Dedifferentiated amniotic fluid mesenchymal stem cell (primary cell): Measurements from ENCODE around the gene VEGFD.

Experiments used
- DNase-seq: peaks from one replicate; pipeline ENCODE4 v3.0.0-alpha.2; 2016; ENCODE audit errors: extremely low spot score

The VEGFD gene, protein sequence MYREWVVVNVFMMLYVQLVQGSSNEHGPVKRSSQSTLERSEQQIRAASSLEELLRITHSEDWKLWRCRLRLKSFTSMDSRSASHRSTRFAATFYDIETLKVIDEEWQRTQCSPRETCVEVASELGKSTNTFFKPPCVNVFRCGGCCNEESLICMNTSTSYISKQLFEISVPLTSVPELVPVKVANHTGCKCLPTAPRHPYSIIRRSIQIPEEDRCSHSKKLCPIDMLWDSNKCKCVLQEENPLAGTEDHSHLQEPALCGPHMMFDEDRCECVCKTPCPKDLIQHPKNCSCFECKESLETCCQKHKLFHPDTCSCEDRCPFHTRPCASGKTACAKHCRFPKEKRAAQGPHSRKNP

DNA sequence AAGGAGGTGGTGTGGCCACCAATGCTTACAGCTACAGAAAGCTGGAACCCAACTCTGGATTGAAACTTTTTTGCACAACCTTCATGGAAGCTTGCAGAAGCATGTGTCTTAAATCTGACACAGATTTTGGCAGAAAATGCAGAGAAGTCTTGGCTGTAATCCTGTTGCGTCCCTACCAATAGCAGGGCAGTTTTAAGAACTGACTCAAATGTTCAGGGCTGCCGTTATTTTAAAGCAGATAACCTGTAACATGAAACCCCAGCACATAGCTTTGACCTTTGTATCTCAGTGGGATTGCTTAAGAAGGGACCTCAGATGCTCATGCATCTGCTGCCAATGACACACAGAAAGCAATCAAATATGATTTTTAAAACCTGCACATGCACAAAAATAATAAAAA is at the start of gene VEGFD:
Gene VEGFD (minus strand): TSS at position 110 of the 400 bp plus-strand sequence. CDS start 467 bp downstream, outside the sequence.
- no peak for DNase-seq

DNA sequence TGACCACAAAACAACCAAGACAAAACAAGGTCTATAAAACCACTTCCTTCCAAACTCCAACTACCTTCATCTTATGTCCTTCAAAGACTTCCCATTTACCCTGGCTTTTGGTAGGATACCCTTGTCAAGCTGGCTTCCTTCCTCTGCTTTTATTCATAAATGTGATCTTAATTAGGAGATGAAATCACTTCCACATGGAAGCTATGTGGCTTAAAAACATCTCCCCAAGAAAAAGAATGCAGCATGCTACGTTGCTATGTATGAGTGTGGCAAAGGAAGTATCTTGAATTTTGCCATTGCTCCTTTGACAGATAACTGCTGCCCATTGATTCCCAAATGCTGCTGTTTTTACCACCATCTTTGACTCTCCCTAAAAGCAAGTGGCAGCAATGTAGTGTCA is 46.4 kb upstream of the VEGFD start:
- no peak for DNase-seq

DNA sequence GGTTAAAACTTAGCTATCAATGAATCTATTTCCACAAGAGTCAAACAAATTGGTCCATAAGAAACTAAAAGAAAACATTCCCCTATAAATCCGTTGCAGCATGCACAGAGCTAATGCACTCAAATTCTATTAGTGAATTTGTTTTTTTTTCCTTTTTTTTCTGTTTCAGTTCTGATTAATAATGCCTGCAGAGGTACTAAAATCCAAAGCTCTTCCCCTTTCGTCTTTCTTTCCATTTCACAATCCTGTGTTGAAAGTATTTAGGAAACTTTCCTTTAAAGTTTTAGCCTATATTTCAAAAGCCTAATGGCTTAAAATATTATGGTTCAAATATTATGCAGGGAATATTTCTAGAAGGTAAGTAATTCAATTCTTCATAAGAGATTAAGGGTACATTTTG is 45.9 kb upstream of the VEGFD start:
- DNase-seq: no peak

DNA sequence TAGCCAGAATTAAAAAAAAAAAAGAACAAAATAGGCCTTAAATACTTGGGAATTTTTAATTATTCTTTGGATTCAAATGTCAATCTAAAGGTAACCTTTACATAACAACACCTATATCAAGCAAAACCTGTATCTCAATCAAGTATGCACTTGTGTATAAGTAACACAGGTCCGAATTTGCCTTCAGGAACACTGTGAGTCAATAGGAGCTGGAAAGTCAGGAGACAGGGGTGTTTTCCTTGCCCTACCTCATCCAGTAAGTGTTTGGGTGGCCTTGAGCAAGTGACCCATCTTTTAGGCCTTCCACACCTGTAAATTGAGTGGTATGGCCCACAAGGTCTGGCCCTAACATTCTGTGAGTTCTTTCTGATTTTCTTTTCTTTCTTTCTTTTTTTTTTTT is 40.8 kb upstream of the VEGFD start:
- no peak for DNase-seq

DNA sequence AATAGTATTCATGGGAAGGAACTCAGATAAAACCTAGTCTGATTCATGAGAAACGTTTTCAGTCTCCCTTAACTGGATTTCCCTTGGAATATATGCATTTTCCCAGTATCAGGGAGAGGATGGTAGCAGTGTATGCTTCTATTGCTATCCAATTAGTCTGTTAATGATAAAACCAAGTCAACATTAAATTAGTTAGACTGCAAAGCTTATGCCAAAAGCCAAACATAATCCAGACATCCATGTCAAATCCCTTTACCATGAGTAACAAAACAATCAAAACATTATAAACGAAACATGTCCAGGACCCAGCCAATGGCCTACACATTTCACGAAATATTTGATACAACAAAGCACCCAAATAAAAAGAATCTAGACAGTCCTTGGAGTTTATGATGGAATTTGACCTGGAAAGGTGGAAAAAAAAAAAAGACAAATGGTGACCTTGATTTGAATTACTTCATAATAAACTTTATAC is 34.5 kb upstream of the VEGFD start:
- no peak for DNase-seq

DNA sequence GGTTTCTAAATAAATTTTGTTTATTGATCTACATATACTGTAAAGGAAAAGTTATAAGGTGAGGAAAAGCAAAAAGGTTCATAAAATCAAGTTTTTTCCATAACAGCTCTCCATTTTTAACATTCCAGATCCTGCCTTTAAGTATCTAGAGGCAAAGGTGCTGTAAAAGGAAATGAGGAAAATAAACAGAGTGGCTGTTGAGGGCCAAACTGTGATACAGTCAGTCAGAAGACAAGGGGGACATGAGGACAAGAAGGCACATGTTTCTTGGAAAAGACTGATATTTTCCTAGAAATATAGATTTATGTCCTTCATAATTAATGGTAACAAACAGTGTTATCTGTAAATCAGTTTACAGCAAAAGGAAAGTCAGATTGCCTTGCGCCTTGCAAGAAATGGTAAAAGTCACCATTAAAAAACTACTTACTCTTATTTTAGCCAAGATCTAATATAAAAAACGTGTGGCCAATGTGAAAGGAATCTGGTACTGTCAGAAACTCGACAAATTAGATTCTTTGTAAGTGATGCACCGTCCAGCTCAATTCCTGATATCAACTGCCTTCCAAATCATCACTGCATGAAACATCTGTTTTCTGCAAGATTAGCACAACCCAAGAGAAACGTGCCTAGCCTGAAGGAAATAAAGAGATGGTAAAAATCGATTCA is 34.0 kb upstream of the VEGFD start:
- DNase-seq: peak; percentile 45

DNA sequence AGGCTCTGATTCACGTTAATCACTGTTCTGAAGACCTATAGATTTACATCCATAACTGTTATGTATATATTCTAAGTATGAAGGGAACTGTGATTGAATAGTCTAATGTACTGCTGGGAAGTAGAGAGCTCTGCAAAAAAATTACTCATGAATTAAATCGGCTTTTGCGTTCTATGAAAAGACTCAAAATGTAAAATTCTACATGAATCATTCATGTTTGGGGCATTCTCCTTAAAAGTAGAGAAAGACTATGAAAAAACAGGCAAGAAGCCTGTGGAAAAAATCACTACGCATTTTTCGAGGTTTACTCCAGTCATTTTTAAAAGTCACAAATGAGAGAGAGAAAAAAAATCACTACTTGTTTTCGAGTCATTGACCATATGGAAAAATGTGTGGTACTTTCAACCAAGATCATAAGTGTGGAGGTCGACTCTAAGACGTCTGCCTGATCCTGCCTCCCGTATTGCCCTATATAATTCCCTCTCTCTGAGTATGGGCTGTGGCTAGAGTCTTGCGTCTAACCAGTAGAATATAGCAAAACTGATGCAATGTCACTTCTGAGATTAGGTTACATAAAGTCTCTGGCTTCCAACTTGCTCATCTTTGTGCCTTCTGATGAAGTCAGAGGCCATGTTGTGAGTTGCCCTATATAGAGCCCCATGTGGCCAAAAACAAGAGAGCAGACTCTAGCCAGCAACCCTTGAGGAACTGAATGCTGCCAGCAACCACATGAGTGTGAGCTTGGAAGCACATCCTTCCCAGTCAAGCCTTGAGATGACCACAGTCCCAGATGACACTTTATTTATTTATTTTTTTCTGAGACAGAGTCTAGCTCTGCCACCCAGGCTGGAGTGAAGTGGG is 32.1 kb upstream of the VEGFD start:
- DNase-seq: no peak

DNA sequence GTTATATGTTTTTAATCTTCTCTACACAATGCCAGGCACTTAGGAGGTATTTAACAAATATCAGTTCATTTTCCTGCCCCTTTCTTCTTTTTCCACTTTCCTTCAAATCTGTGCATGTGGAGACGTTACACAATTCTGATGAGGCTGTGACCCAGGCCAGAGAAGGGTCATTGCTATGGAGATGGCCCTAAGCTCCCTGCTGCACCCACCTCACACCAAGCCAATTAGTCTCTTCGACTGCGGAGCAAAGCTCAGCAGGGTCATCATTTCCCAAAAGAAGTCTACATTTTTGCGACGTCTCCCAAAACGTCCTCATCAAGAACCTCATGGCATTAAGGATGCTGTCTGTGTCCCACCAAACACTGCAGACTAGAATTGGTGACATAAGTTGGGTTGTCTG is 28.9 kb upstream of the VEGFD start:
- no peak for DNase-seq

DNA sequence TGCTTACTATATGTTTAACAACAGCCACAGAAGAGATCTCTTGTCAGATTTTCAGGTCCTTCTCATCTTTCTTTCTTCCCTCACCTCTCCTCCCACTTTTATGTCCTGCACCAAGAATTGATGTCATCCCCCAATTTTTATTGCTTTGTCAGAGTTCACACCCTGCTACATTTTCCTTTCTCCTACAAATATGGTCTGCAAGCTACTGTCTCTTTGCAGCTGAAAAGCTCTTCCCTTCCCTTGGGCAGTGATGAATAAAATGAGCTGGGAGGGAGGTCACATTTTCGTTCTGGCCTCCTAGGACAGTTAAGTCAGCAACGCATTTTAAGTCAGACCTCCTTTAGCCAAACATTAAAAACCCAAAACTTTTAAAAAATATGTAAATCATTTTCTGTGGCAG is 26.7 kb upstream of the VEGFD start:
- no peak for DNase-seq

DNA sequence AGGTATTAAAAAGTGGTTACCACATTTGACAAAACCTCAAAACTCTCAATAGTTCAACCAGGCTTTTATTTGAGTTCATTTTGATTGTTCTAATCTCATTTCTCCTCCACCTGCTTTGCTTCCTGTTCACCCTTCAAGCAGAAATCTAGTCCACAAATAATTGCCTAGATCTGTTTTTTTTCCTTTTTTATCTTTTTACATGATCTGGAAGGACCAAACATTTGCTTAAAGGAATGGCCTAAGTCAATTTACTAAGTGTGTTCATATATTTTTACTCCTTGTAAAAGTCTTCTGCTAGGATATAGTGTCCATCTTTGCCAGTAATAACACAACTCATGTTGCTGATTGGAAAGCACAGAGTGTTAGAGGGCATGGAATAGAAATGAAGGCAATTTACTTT is 26.2 kb upstream of the VEGFD start:
- no peak for DNase-seq

DNA sequence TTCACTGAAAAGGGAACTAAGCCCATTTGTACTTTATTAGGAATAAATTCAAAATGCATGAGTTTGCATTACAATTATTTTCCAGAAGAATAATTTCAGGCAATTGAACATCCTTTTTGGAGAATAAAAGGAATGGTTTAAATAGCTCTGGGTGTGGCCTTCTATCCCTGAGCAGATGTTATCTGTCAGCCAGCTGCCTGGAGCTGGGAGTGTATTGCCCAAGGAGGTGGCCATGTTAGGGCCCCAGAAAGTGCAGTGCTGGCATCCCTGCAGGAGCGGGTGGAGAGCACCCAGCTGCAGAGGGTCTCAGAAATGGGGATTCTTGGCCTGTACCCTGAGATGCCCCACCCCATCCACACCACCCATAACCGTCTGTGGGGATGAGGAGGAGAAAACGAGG is 21.6 kb upstream of the VEGFD start:
- DNase-seq: peak; percentile 18

DNA sequence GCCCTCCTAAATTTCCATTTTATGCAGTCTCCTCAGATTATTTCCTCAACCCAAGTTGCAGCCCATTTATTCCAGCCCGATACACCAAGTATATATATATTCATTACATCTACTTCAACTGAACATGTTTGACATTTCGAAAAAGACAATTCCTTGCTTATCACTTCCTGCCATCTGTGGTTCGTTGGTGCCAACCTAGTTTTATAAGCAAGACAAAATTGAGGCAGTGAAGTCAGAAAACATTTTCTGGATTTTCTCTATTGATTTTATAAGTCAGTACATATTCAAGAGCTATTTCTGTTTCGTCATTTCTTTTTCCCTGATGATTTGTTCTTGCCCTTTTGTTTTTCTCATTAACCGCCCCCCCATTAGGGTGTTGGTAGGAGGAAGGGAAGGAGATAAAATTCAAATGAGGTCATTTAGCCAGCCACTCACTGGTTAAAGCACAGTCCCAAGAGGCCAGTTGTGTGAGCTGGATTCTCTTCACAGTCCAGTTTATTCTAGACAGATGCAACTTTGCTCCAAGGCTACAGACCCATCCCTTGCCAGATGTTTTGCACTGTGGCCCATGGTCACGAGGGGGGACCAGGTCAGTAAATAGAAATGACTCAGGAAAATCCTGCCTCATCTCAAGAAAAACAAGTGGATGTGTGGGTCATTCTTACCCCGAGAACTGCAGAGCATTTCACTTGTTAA is 20.3 kb upstream of the VEGFD start:
- no peak for DNase-seq

DNA sequence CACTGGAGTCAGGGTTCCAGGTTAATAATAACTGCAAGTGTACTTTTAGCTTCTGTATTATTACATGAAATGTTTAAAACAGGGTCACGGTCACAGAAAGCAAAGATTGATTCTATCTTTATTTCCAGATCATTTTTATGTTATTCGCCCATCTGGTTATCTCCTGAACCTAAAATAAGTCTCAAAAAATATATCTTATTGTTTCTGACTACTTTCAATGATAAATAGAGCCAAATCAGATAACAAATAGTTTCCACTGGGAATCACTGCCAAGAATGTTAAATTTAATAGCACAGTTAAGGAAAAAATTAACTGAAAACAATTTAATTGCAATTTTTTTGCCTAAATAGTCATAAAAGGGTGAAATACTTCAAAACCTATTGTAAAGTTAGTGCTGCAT is 17.2 kb upstream of the VEGFD start:
- no peak for DNase-seq

DNA sequence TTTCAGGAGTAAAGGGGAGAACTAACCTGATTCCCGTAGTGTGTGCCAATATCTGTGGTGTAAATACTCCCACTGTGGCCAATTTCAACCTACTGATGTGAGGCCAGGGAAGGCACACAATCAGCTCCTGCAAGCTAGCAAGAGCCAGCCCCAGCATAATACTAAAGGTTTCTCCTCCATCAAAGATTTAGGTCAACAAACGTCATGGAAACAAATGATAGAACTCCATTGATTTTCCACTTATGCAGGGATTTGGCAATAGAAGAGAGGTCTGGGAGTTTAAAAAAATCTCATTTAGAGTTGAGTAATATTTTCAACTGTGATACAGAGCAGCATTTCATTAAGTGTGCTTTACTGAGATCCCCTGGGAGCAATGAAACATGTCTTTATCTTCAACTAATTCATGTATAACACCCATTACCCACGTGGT is 15.8 kb upstream of the VEGFD start:
- no peak for DNase-seq

DNA sequence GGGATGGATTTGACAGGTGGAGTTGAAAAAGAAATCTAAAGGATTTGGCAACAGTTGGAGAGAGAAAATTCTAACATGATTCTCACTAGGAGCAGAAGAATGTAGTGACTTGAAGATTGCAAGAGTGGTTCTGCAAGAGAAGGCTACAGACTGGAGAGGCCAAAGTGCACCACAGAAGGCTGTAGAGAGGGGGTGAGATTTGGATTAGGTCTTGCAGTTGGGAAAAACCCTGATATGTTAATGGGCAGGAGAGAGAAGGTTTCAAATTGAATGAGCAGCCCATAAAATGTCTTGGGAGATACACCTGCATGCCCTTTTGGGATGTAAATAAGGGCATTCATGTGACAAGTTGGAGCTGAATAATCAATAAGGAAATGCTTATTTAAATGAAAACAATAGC is 14.7 kb upstream of the VEGFD start:
- DNase-seq: no peak

DNA sequence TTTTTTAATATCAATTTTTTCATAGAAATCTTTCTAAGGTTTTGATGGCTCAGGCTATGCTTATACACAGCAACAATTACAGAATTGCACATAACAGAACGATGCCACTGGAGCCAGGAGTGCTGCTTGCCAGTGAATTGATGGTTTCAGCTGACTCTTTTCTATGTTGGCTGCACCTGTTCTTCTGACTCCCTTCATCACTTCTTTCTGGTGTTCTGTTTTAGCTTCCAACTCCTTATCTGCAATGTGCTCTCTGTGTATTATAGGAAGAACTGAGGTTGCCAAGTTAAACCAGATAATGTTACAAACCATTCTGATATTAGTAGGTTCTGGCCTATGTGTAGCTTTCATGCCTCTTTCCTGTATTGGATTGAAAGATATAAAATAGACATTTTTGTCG is 11.6 kb upstream of the VEGFD start:
- DNase-seq: no peak

DNA sequence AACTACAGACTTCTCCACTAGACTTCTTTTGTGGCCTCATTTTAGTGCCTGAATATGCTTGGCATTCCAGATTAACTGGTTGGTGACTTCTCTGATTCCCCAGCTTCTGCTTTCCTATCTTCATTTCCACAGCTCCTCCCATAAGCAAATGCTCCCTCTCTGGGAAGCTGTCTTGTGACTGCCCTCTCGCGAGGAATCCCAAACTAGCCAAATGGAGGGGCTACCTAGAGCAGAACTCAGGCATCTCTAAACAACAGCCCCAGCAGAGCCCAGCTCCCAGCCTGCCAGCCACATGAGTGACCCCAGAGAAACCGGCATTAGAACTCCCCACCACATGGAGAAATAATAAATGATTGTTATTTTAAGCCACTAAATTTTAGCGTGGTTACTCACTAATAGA is 7.6 kb upstream of the VEGFD start:
- no peak for DNase-seq

DNA sequence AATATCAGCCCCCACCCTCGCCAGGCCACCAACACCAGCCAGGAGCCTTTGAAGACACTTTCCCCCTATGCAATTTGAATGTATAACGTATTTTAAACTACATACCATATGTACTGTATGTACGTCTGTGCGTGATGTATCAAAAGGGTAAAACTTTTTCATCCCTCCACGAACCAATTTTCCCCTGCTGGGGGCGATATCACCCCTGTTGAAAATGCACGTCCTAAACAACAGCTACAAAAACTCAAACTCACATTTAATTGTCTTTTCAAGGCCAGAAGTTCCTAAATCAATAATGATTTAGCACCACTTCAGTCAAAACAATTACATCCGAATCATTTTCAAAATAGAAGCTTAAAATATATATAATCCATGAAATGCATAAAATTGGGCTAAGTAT is 1.4 kb downstream of the VEGFD start:
- no peak for DNase-seq

DNA sequence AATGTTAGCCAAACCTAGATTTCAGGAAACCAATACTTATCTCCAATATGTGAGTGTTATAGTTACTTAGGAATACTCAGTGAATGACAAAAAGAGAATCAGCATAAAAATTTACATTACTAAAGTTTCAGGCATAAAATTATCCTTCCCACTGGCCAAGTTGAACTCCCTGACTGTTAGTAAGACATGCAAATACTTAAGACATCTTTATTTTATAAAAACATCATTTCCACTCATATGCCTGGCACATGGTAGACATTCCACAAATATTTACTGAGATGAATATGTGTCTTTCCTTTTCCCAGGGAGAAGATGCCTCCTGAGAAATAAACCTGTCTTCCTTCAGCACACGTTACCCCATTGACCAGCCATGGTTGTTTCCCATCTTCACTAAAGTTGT is 7.3 kb downstream of the VEGFD start:
- DNase-seq: no peak

DNA sequence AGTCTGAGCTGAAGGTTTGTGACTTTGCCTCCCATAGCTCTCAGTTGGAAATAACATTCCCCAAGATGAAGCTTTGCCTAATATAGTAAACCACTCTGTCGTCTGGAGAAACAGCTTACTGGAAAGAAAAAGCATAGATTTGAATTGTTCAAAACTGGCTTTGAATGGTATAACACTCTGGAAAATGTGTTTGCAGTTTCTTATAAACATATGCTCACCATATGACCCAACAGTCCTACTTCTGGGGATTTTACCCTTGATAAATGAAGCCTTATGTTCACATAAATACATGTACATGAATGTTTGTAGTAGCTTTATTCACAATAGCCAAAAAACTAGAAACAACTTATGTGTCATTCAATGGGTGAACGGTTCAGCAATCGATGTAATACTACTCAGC is 10.2 kb downstream of the VEGFD start:
- no peak for DNase-seq

DNA sequence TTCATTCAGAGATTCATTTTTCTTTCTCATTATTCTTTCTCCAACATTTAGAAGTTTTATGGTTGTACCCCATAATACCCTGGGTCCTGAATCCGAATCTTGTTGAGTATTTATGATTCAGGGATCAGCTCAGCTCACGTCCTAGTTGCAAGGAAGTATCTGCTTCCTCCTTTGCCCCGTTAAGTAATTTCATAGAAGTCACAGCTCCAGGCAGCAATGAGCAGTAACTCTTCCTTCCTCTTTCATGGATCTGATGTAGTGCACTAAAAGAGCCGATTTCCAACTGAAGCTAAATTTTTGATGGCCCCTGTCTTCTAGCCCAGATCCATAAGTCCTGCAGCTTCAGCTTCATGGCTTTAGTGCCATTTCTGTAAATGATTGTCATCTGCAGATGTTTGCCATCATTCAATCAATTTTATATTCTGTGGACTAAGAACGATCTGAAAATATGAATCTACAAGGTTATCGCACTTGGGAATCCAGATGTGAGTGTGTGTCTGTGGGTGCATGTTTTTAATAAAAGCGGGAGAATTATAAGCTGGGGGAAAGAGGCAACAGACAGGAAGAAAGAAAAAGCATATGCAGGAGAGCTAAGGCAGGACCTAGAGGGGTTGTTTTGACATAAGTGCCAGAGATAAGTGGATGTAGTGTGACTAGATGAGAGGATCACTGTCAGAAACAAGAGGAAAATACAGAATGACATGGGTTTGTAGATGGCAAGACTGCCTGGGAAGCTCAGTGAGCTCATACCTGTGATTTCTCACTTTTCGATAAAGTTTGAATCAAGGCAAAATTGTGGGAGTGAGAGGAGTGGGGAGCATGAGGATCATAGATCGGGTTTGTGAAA is 17.5 kb downstream of the VEGFD start:
- DNase-seq: no peak
